HG03378 (cell line): ENCODE results near the gene IL17REL.

Experiments used
- ATAC-seq: cut with Tn5 transposase; IDR thresholded peaks from one replicate; pipeline ENCODE4 v1.9.1; 2021; ENCODE audit warnings: mild to moderate bottlenecking, moderate library complexity; ENCODE audit not compliant: unreplicated experiment

Gene IL17REL

GRCh38 chr22:49958931-49959781, 53.4 kb downstream of the IL17REL start:
- ATAC-seq = no peak

- ATAC-seq = no peak
These were observed 54.1 kb downstream of the IL17REL start for GRCh38 chr22:49958366-49958921.

DNA sequence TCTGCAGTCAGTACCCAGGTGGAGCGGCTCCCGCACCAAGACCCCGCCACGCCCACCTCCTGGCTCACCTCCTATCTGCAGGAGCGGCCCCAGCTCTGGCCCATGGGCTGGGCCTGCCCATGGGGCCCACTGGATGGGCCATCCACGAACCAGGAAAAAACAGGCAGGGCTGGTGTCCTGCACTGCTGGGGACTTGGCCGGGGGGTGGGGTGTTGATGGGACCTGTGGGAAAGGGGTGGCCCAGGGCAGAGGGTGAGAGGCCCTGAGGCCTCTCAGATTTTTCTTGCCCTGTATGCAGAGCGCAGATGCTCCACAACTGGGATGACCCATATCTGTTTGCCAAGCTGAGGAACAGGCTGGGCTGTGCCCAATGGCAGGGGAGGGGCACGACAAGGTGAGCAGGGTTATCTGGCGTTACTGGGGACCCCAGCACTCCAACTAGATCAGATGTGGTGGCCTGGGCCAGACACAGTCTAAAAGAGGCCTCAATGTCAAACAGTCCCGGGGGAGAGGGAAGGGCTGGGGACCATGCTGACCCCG, 54.7 kb downstream of the IL17REL start:
- ATAC-seq = no peak

DNA sequence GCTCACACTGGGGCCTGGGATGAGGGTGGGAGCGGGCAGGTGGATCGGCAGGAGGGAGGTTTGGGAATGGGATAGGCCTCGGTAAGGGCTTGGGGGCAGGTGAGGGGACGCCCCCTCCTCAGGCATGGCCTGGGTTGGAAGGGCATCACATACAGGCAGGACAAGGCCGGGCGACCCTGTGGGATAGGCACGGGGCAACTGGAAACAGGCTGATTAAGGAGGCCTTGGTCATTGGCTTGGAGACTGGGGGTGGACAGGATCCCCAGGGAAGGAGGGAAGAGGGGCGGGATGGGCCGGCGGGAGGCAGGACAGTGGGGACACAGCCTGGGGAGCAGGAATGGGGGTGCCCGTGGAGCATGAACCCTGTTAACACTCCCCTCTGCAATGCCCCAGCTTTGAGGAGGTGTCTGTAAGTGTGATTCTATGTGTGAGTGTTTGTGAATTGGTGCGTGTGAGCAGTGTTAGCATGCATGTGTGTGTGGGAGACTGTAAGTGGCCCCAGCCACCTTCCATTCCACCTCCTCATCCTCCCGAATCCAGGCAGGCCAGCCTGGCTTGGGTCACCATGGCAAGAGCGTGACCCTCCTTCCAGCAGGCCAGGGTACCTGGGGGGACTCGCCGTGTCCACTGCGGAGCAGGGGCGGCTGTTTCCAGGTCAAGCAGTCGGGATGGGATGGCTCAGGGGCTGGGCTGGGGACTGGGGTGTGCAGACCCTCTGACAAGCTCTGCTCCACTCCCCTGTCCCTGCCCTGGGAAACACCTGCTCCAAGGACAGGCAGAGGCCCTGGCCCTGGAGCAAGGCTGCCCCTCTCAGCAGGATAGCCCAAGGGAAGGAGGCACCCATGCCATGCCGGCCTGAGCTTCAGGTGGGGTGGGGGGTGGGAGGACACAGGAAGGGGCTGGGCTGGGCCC, 55.4 kb downstream of the IL17REL start:
- ATAC-seq = no peak

DNA sequence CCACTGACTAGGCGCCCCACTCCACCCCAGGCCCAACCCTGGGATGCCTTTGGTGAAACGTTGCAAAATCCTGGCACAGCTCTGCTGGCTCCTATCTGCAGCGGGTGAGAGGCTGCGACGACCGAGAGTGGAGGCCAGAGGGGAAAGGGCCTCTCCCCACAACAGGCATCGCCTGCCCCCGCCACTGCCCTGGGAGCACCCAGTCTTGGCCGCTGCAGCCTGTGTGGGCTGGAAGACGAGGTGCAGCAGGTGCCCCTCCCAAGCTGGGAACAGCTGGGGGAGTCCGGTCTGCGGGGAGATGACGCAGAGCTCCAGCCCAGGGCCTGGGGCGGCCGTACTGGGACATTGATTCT, 56.2 kb downstream of the IL17REL start:
- no peak for ATAC-seq

DNA sequence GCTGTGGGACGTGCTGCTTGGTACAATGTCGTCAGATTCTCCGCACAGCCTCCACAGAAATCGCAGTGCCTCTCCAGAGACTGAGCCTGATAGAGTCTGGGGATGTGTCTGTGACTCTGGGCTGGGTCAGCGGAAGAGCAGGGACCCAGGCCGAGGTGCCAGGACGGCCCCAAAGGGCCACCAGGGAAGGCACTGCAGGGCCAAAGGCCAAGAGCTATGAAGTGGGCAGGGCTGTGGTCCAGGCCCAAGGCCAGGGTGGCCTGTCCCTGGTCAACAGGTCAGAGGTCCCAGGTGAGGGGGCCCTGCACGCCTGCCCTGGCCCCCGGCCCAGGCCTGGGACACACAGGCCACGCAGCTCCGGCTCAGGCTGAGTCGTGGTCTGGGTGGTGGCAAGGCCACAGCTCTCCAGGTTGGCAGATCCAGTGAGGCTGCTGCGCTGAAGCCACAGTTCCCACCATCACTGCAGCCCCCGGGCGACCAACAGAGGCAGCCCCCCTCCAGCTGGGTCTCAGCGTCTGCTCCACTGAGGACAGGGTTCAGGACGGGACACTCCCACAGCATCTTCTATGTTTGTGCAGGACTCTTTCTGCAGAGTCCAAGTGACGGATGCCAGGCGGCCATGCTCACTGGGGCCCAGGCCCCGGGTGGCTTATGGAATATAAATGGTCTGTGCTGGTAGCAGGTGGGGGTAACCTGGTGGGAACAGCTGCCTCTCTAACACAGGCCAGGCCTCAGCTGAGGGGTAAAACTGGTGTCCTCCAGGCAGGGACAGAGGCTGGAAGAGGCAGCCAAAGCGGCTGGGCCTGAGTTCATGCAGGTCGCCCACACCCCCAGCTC, 56.8 kb downstream of the IL17REL start:
- no peak for ATAC-seq

GRCh38 chr22:49954991-49955580, 57.5 kb downstream of the IL17REL start:
- ATAC-seq = no peak

DNA sequence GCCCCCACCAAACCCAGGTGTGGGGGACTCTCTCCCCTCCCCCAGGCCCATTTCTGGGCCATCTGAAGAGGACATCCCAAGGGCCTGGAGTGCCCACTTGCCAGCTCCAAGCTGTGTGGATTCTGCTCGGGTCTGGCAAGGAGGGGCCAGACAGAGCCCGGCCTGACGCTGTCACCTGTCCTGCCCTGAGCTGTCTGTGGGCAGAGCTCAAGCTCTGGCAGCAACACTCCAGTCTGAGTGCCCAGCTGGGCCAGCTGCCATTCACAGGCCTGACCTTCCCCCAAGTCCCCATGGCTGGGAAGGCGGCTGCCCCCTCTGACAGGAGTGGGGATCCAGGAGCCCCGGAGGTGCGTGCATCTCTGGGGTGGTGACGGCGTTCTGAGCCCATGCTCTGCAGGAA, 58.2 kb downstream of the IL17REL start:
- no peak for ATAC-seq

DNA sequence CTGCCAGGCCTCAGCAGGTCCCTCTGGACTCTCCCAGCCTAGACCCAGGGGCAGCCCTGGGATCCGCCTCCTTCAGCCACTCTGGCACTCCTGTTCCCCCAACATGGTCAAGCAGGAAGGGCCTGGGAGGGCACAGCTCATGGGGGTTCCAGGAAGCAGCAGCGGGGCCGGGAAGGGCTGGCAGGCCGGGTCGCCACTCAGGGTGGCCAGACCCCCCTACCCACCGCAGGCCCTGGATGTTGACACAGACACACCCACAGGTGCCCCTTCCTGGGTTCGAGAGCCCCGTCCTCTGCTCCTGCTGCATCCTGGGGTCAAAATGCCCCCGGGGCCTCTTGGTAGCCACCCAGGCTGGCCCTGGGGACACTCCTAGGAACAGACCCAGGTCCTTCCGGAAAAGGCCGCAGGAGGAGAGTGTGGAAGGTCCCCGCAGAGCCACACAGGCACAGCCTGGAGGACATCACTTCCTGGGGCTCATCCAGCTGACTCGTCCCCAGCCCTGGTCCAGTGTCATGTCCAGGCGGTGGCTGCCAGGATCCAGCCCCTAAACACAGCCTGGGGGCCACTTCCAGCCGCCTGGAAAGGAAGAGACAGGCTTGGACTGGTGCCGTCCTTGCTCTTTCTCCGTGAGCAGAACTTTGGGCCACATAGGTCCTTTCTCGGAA, 58.8 kb downstream of the IL17REL start:
- ATAC-seq = no peak

- no peak for ATAC-seq
These were observed 59.4 kb downstream of the IL17REL start for GRCh38 chr22:49953027-49953679.

- ATAC-seq = no peak
These were observed 60.3 kb downstream of the IL17REL start for GRCh38 chr22:49951986-49952896.

DNA sequence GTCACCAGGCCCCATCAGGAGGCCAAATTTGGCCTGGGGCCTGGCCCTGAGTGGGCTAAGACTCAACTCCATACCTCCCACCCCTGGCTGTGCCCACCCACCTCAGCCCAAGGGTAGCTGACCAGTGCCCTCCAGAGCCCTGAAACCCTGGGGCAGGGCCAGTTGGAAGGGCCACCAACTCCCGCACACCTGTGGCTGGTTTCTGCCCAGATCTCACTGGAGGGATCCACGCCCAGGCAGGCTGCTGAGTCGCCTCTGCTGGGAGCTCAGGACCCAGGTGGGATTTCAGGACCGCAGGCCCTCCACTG, 60.9 kb downstream of the IL17REL start:
- ATAC-seq = no peak

DNA sequence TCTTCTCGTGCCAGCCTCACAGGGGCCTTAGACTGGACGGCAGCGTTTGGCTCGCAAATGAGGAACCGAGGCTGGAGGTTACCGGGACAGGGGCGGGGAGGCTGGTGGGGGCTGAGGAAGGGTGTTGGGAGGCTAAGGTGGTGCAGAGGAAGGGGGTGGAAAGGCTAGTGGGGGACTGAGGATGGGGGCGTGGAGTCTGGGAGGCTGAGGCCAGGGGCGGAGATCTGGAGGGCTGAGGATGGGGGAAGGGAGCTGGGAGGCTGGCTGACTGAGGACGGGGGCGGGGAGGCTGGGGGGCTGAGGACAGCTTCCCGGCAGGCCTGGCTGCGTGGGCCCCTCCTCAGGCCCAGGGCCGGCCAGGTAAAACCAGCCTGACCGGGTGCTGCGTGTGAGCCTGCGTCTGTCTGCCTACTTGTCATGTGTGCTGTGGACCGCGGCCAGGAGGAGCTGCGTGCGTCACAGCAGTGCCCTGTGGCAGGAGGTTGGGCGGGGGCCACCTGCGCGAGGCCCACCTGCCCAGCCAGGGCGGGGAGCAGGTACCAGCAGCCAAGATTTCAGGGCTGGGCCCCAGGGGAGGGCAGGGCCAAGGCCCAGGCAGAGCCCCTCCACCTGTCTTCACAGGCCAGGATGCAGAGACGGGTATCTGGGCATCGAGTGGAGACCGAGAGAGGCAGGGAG, 61.4 kb downstream of the IL17REL start:
- no peak for ATAC-seq

DNA sequence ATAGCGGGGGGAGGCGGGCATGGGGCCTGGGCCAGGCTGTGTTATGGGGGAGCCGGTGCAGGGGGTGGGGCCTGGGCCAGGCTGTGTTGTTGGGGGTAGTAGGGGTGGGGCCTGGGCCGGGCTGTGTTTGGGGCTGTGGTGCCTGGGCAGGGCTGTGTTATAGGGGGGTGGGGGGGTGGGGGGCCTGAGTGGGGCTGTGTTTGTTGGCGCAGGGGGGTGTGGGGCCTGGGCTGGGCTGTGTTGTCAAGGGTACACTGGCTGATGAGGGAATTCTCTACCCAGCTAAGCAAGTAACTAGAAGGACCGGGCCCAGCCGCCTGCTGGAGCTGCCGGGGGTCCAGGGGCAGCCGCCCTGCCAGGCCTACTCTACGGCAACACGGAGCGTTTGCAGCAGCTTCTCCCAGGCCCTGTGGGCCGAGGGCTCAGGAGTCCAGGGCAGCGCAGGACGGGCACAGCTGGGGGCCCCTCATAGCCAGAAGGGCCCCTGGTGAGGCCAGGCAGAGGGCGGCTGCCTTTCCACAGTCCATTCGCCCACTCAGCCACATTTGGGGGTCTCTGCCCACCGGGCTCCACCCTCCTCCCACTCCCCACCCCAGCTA, 62.1 kb downstream of the IL17REL start:
- ATAC-seq = no peak

GRCh38 chr22:49949914-49950292, 62.7 kb downstream of the IL17REL start:
- no peak for ATAC-seq

DNA sequence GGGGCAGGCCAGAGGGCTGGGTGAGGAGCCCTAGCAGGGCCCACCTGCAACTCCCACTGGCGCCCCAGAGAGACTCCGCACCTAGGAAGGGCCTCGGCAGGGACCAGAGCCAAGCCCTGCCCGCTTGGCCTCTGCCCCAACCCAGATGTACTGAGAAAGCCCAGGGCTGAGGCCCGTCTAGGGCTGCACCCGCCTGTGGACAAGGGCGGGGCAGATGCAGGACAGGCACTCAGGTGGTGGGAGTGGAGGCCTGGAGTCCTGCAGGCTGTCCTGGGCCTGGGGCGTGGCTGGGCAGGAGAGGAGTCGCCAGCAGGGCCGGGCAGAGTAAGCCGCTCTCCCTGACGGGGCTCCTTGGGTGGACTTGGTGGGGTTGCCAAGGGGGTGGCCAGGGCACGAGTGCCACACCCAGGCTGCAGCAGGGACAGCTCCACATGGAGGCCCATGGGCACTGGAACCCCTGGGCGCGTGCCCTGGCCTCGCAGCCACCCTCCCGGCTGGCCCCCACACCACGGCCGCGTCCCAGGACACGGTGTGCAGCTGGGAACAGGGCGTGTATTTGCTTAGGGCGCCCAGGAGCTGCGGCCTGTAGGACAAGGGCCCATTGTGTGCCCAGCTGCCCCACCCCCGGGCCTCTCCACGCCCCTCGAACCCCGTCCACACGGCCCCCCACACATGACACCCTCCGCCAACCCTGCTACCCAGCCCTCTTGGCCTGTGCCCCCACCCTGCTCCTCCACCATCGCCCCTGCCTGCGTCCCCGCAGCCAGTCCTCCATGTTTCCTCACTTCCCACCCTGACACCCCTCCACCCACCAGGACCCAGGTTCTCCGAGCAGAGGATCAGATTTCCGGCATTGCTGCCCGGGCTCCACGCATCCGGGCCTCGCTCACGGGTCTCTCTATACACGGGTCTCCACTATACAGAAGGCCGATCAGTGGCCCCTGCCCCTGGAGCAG, 63.3 kb downstream of the IL17REL start:
- no peak for ATAC-seq
